Body of pancreas (tissue), 4 donors: ENCODE results near the gene STX16.

Source experiments
- CTCF ChIP-seq, 7 experiments: fragments of 450-650 bp in 4 of 7; fragments of 200-600 bp in 3 of 7; sonication (generic) in 3 of 7; IDR thresholded peaks; one replicate each; pipeline ENCODE4 v1.5.1; 2016 to 2019; ENCODE audit warnings: antibody characterized with exemption in 7 of 7
- POLR2A ChIP-seq, 3 donors: fragments of 450-650 bp; IDR thresholded peaks; one replicate each; pipeline ENCODE4 v1.6.1; 2016; ENCODE audit warnings: antibody characterized with exemption in 3 of 3, mild to moderate bottlenecking in 2 of 3

GRCh38 chr20:58668901-58669286 lies 17.8 kb downstream of the STX16 start:
- TF ChIP-seq CTCF (IDR thresholded peaks at IDR 0.05) (no peak), POLR2A (IDR thresholded peaks at IDR 0.05) (no peak)
